B cell (primary cell): ENCODE measurements around the gene SMIM9. TPM values are rescaled to one million over a fixed set of nuclear protein-coding genes. Genes with fewer than 3 reads are reported as not detected.

Experiments used
- ATAC-seq: fragments of 200-7000 bp; cut with Tn5 transposase; one replicate; pipeline ENCODE4 v1.10.0; 2021; ENCODE audit warnings: low read depth, mild to moderate bottlenecking, moderate number of reproducible peaks, moderate library complexity
- CTCF ChIA-PET: fragments of 350-600 bp; sonication (Branson Sonifier 250); formaldehyde crosslinking; loops from one replicate; lab custom pipeline; 2021; ENCODE audit warnings: antibody characterized with exemption, inconsistent platforms; lab: Charles Lee
- POLR2A ChIA-PET: fragments of 350-600 bp; sonication (Branson Sonifier 250); formaldehyde crosslinking; loops from one replicate; lab custom pipeline; 2021; ENCODE audit warnings: antibody characterized with exemption; lab: Charles Lee
- DNase-seq: peaks from one replicate; pipeline ENCODE4 v3.0.0; 2013
- H2AFZ ChIP-seq: 2 replicates; pipeline ENCODE4 v1.6.1; 2012; ENCODE audit warnings: mild to moderate bottlenecking, low read depth, low read length; ENCODE audit not compliant: insufficient read depth, poor library complexity, severe bottlenecking
- H3K27ac ChIP-seq, 2 donors: 1 replicate in 1 of 2; 2 replicates in 1 of 2; pipeline ENCODE4 v1.5.1; 2012 to 2013; ENCODE audit warnings: low read length in 2 of 2, mild to moderate bottlenecking in 2 of 2, moderate library complexity in 1 of 2
- H3K27me3 ChIP-seq, 4 experiments: fragments of 200-600 bp in 1 of 4; sonication (generic) in 1 of 4; replicated peaks in 1 of 4; 1 replicate in 2 of 4; 2 replicates in 2 of 4; pipeline versions ENCODE4 v1.6.1 to v1.7.0; 2013 to 2016; ENCODE audit warnings: low read length in 3 of 4, mild to moderate bottlenecking in 2 of 4, mixed read lengths in 1 of 4, moderate library complexity in 1 of 4; ENCODE audit not compliant: insufficient read depth in 4 of 4, control insufficient read depth in 3 of 4; ENCODE audit errors: control extremely low read depth in 1 of 4
- H3K36me3 ChIP-seq, 2 experiments: replicated peaks in 1 of 2; 1 replicate in 1 of 2; 2 replicates in 1 of 2; pipeline versions ENCODE4 v1.6.1 to v1.7.1; 2013; ENCODE audit warnings: low read length in 1 of 2; ENCODE audit not compliant: insufficient read depth in 2 of 2, control insufficient read depth in 1 of 2; ENCODE audit errors: control extremely low read depth in 1 of 2, extremely low read depth in 1 of 2
- H3K4me1 ChIP-seq, 2 donors: fragments of 200-600 bp in 1 of 2; sonication (generic) in 1 of 2; 1 replicate in 1 of 2; 2 replicates in 1 of 2; pipeline versions ENCODE4 v1.5.1 to v1.6.1; 2013 to 2017; ENCODE audit warnings: low read length in 2 of 2; ENCODE audit not compliant: control insufficient read depth in 2 of 2, insufficient read depth in 2 of 2
- H3K4me2 ChIP-seq: replicated peaks from 2 replicates; pipeline ENCODE3; 2012; ENCODE audit warnings: mild to moderate bottlenecking, low read depth, low read length; ENCODE audit not compliant: poor library complexity, severe bottlenecking
- H3K4me3 ChIP-seq, 5 experiments: fragments of 200-600 bp in 1 of 5; sonication (generic) in 1 of 5; 1 replicate in 3 of 5; 2 replicates in 2 of 5; pipeline versions ENCODE4 v1.5.1 to v1.7.0; 2011 to 2016; ENCODE audit warnings: low read length in 4 of 5, mild to moderate bottlenecking in 4 of 5, low read depth in 2 of 5, control low read depth in 1 of 5, moderate library complexity in 1 of 5; ENCODE audit not compliant: insufficient read depth in 1 of 5; ENCODE audit errors: control extremely low read depth in 1 of 5, extremely low read depth in 1 of 5
- H3K79me2 ChIP-seq: fragments of 200-600 bp; sonication (generic); one replicate; pipeline ENCODE4 v1.6.0; 2016; ENCODE audit warnings: low read length; ENCODE audit not compliant: control insufficient read depth, insufficient read depth
- H3K9ac ChIP-seq: fragments of 200-600 bp; sonication (generic); 2 replicates; pipeline ENCODE4 v1.6.1; 2017; ENCODE audit warnings: mild to moderate bottlenecking, low read length, moderate library complexity
- H3K9me3 ChIP-seq, 3 donors: one replicate each; pipeline versions ENCODE4 v1.6.1 to v1.7.1; 2013; ENCODE audit warnings: low read length in 2 of 3; ENCODE audit not compliant: control insufficient read depth in 2 of 3, insufficient read depth in 1 of 3; ENCODE audit errors: control extremely low read depth in 1 of 3
- H4K20me1 ChIP-seq: 2 replicates; pipeline ENCODE4 v1.6.0; 2012; ENCODE audit warnings: mild to moderate bottlenecking, low read length; ENCODE audit not compliant: insufficient read depth, control insufficient read depth, poor library complexity, severe bottlenecking
- H3K27ac Mint-ChIP-seq: one replicate; pipeline ENCODE4 v1.8.0; 2021; ENCODE audit warnings: mixed read lengths
- H3K27me3 Mint-ChIP-seq: one replicate; pipeline ENCODE4 v1.8.0; 2021; ENCODE audit warnings: mixed read lengths
- H3K4me1 Mint-ChIP-seq: one replicate; pipeline ENCODE4 v1.8.0; 2021; ENCODE audit warnings: mixed read lengths
- H3K4me3 Mint-ChIP-seq: one replicate; pipeline ENCODE4 v1.8.0; 2021; ENCODE audit warnings: mixed read lengths
- H3K9me3 Mint-ChIP-seq: one replicate; pipeline ENCODE4 v1.8.0; 2022; ENCODE audit warnings: mixed read lengths; ENCODE audit not compliant: insufficient read depth
- CTCF ChIP-seq: fragments of 200-600 bp; IDR thresholded peaks from one replicate; pipeline ENCODE4 v1.8.0; 2022; ENCODE audit warnings: antibody characterized with exemption, mild to moderate bottlenecking
- EZH2 ChIP-seq: IDR thresholded peaks from 2 replicates; pipeline ENCODE4 v1.6.1; 2012; ENCODE audit warnings: borderline replicate concordance, low read depth, mild to moderate bottlenecking, moderate library complexity, low read length; ENCODE audit not compliant: insufficient read depth, poor library complexity, severe bottlenecking
- WGBS: methylation state at CpG from one replicate; pipeline ENCODE4 v1.1.5; 2013; ENCODE audit warnings: missing lambda C conversion rate; ENCODE audit not compliant: insufficient coverage; 5-methylcytosine and 5-hydroxymethylcytosine counted together
- intact Hi-C: fragments of 100-400 bp; cut with micrococcal nuclease; formaldehyde crosslinking; loops from one replicate; pipeline ENCODE4 v1.10.0; 2022
- polyA plus RNA-seq: library from polyadenylated mRNA; depleted of rRNA; stranded (reverse); fragments of >200 nt; gene quantifications from 2 replicates; pipeline ENCODE4 v1.2.3, GENCODE V29; 2012
- total RNA-seq, 2 donors: library from RNA; stranded (reverse); fragments of 120-200 nt in 1 of 2; gene quantifications; 1 replicate in 1 of 2; 2 replicates in 1 of 2; pipeline versions ENCODE4 v1.2.3 to v1.2.4, GENCODE V29; 2013 to 2022

SMIM9 gene
- total and polyA plus RNA-seq, 2 donors (not counting 1 experiment from before 2014, with no cell fraction given): not detected

- no peak for TF ChIP-seq CTCF
- intact Hi-C loops: no loop called here
- Histone ChIP-seq H3K4me3 (no peak overlapping the region), H3K36me3 (no peaks in the 10 kb centered on the region), H3K27ac (no peak overlapping the region), H3K4me2 (no peak overlapping the region), H2AFZ (no peak overlapping the region), H4K20me1 (no peaks in the 10 kb centered on the region), H3K79me2 (no peaks in the 10 kb centered on the region), H3K9ac (no peak overlapping the region), H3K4me1 (peaks cover 0 to 5% of the 10 kb centered on the region in 2 donors), H3K27me3 (no peaks in the 10 kb centered on the region), H3K9me3 (no peaks in the 10 kb centered on the region)
- no peaks in the 10 kb centered on the region for H3K27me3 Mint-ChIP-seq
- no CpG with 5 or more reads among the region's 6 CpGs for WGBS
- no peaks in the 10 kb centered on the region for H3K9me3 Mint-ChIP-seq
- peaks cover 13% of the 10 kb centered on the region for H3K4me1 Mint-ChIP-seq
- H3K27ac Mint-ChIP-seq: no peak overlapping the region
- H3K4me3 Mint-ChIP-seq: no peak overlapping the region
- DNase-seq (no peak), ATAC-seq (no peak)
- CTCF ChIA-PET: no interaction called here
- POLR2A ChIA-PET: no interaction called here
Measured at GRCh38 chrX:154785716-154786115, 48.7 kb downstream of the SMIM9 start.

DNA sequence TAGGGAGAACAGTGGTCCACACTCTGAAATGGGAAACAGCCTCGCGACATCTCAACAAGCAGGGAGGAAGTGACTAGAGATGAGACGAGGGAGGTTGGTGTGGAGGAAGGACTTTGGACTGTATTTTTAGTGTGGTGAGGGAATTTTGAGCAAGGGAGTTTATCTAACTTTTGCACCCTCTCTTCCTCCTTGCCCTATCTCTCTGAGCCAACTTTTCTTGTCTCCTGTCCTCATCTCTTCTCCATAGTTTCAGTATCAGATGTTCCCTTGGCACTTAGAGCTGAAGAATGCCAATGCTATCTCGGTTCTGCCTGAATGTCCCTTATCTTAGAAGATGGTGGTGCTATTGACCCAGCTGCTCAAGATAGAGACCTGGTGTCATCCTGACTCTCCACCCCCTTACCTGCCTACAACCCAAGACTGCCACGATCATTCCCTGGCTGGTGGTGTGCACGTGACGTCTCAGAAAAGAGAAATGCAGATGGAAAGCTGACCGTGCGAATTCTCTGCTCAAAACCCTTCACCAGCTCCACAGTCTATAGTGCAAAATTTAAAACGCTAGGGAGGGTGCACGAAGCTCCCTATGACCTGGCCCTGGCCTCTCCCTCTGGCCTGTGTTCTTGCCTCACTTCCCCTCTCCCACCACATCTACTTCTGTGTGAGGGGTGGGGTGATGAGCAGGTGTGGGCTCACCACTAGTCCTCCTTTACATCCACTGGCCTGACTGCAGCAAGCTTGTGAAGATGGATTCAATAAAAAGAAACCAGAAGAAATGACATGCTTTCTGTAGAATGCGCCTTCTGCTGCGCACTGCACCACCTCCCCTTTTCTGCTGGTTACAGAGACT, 50.1 kb downstream of the SMIM9 start:
- H3K4me2 ChIP-seq: peak overlapping the region; percentile 41
- WGBS: no CpG with 5 or more reads among the region's 13 CpGs
- Mint-ChIP-seq H3K4me3 (peak overlapping the region; percentile 79), H3K4me1 (peaks cover 13% of the 10 kb centered on the region), H3K27ac (peak overlapping the region; percentile 3), H3K9me3 (no peaks in the 10 kb centered on the region), H3K27me3 (no peaks in the 10 kb centered on the region)
- H3K4me1 ChIP-seq: peaks cover 0 to 5% of the 10 kb centered on the region in 2 donors
- ChIA-PET CTCF (interaction anchor here (0.6 kb wide), 1 partner anchor 234 kb away, joined by 5 read pairs; no protein-coding TSS in a partner anchor), POLR2A (no interaction called here)
- intact Hi-C loops: no loop called here
- DNase-seq (no peak), ATAC-seq (no peak)
- no peaks in the 10 kb centered on the region for H3K27me3 ChIP-seq
- H3K79me2 ChIP-seq: no peaks in the 10 kb centered on the region
- no peaks in the 10 kb centered on the region for H3K9me3 ChIP-seq
- H3K4me3 ChIP-seq: peak overlapping the region in 2 of 5 experiments; percentile 12 to 19
- no peaks in the 10 kb centered on the region for H4K20me1 ChIP-seq
- H3K9ac ChIP-seq: peak overlapping the region; percentile 7
- no peak overlapping the region for H3K27ac ChIP-seq
- H3K36me3 ChIP-seq: no peaks in the 10 kb centered on the region
- TF ChIP-seq CTCF (no peak), EZH2 (no peak)
- peak overlapping the region; percentile 48 for H2AFZ ChIP-seq
